GM18507 (cell line): ENCODE results near the gene AGAP1.

Source experiments
- DNase-seq: peaks from one replicate; pipeline ENCODE4 v3.0.0; 2011; ENCODE audit warnings: low read depth; ENCODE audit not compliant: insufficient read length; ENCODE audit errors: extremely low spot score
- FAIRE-seq: peaks from 2 replicates; lab custom pipeline; 2011; peaks lifted over from hg19 to GRCh38; lab: Jason Lieb, UNC

The AGAP1 gene

GRCh38 chr2:235996419-235996818, 502.6 kb downstream of the AGAP1 start:
- DNase-seq: no peak
- FAIRE-seq: no peak

DNA sequence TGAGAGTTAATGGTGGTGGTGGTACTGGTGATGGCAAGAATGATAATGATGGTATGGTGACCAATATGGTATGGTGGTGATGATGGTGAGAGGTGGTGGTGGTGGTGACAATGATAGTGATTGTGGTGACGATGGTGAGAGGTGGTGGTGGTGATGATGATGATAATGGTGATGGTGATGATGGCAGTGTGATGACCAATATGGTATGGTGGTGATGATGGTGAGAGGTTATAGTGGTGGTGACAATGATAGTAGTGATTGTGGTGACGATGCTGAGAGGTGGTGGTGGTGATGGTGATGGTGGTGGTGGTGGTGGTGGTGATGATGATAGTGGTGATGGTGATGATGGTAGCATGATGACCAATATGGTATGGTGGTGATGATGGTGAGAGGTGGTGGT, 505.2 kb downstream of the AGAP1 start:
- no peak for FAIRE-seq
- no peak for DNase-seq

- no peak for FAIRE-seq
- DNase-seq: no peak
These were observed 507.5 kb downstream of the AGAP1 start for GRCh38 chr2:236001166-236001828.

- DNase-seq (no peak), FAIRE-seq (no peak)
These were observed 508.0 kb downstream of the AGAP1 start for GRCh38 chr2:236001854-236002253.

- FAIRE-seq: no peak
- no peak for DNase-seq
These were observed 514.2 kb downstream of the AGAP1 start for GRCh38 chr2:236008006-236008405.

- FAIRE-seq: no peak
These were observed 515.0 kb downstream of the AGAP1 start for GRCh38 chr2:236008857-236009256.

DNA sequence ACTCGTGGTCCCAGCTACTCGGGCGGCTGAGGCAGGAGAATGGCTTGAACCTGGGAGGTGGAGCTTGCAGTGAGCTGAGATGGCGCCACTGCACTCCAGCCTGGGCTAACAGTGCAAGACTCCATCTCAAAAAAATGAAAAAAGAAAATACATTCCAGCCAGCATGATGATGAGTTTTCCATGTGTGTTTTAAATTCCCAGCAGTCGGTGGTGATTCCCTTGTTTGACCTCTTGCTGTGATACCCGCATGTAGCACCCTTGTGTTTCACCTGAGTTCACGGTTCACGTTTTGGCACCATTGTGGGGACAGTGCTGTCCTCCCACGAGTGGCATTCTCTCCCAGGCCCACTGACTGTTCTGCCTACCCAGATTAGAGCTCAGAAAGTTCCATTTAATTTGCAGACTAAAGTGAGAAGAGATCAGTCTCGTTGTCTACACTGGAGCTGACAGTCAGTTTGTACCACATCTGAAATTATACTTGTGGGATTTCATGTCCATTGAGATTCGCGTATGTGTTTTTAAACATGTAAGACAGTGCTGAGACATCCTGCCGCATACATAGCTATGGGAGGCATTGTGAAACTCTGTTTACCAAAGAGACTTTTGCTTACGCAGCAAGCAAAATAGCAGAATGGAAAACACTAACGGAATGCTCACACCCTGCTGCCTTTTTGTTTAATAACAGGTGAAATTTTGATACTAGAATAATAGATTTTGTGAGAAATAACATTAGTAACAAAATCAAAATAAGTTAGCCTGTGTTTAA, 517.3 kb downstream of the AGAP1 start:
- FAIRE-seq (no peak), DNase-seq (no peak)

More at GRCh38 chr2:236008857-236009256, 515.0 kb downstream of the AGAP1 start:
- no peak for DNase-seq

GRCh38 chr2:236012155-236012554, 518.3 kb downstream of the AGAP1 start:
- no peak for DNase-seq
- FAIRE-seq: no peak

- FAIRE-seq: no peak
- no peak for DNase-seq
These were observed 520.7 kb downstream of the AGAP1 start for GRCh38 chr2:236014408-236015131.

- DNase-seq (no peak), FAIRE-seq (no peak)
These were observed 521.3 kb downstream of the AGAP1 start for GRCh38 chr2:236015171-236015570.

DNA sequence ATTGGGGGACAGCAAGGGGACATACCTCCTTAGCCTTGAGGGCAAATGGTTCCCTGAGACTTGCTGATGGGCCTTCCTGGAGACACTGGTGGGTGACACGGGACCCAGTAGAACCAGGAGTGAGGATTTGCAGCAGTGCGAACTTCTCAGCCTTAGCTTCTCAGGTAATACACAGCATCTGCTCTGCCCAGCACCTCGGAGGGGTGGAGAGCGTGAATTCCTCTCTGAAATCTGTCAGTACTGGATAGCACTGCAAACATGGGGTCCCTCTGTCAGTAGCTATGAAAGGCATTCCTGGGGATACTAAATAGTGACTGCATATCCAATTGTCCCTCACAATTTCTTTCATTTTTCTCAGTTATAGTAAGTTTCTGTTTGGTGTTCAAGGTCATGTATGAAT, 522.7 kb downstream of the AGAP1 start:
- FAIRE-seq (no peak), DNase-seq (no peak)

DNA sequence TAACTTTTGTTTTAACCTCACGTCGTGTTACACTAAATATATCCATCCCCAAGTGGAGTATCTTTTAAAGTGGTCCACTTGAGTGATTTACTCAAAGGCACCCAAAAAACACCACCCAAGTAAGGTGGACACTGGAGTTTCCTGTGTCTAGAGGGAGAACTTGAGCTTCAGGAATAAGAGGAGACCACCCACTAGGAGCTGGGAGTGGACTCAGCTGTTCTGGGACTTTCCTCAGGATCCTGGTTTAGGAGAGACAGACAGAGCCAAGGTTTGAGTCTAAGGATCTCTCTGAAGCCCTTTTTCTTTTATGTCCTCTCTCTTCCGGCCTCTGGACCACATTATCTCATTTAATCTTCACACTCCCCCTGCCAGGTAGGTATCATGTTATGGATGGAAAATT, 523.6 kb downstream of the AGAP1 start:
- DNase-seq (no peak), FAIRE-seq (no peak)

GRCh38 chr2:236019434-236019833, 525.6 kb downstream of the AGAP1 start:
- FAIRE-seq (no peak), DNase-seq (no peak)

DNA sequence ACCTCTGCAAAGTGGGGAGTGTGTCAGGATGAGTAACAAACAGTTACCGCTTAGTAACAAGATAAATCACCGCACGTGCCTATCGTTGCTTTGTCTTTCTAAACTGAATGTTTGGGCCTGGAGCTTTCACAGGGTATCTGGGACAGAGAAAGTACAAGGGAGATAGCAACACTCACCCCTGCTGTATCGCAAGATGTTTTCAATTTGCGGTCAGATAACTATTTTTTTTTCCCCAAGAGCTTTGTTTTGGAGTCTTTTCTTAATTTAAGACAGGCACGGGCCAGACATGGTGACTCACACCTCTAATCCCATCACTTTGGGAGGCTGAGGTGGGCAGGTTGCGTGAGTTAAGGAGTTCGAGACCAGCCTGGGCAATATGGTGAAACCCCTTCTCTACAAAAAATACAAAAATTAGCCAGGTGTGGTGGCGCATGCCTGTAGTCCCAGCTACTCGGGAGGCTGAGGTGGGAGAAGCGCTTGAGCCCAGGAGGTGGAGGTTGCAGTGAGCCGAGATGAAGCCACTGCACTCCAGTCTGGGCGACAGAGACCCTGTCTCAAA, 527.7 kb downstream of the AGAP1 start:
- no peak for FAIRE-seq
- DNase-seq: no peak

DNA sequence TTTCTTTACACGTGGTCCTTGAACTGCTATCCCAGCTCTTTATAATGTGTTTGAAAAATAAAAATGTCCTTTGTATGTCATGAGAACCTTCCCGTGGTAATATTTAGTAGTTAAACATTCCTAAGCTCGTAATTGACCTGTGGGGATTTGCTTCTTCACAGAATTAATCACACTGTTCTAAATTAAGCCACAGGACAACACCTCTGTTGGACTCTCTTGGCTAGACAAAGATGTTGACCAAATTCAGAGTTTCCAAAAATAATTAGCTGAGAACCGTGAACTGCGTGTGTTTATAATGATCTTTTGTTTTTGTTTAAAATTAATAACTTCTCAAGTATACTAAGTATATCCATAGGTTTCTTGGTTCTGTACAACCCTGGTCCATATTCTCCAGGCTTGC, 528.3 kb downstream of the AGAP1 start:
- FAIRE-seq: no peak
- no peak for DNase-seq

GRCh38 chr2:236025892-236026291, 532.0 kb downstream of the AGAP1 start:
- DNase-seq (no peak), FAIRE-seq (no peak)

DNA sequence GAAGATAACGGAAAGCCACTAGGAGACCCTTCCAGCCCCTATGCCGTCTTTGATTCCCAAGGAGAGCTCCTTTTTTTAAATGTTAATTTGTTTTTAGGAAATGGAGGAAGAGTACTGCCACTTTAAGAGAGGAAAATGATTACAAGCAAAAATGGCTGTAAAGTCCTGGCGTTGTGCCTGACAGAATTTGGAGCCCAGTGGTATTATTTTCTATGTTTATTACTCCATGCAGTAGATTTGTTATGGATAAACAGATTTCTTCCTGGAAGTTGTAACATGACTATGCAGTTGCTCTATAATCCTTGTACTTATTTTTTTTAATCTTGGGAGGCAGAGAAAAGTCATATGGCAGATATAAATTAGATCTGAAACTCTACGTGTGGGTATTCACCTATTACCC, 533.0 kb downstream of the AGAP1 start:
- FAIRE-seq (no peak), DNase-seq (no peak)

- no peak for FAIRE-seq
- DNase-seq: no peak
These were observed 534.2 kb downstream of the AGAP1 start for GRCh38 chr2:236028066-236028465.

DNA sequence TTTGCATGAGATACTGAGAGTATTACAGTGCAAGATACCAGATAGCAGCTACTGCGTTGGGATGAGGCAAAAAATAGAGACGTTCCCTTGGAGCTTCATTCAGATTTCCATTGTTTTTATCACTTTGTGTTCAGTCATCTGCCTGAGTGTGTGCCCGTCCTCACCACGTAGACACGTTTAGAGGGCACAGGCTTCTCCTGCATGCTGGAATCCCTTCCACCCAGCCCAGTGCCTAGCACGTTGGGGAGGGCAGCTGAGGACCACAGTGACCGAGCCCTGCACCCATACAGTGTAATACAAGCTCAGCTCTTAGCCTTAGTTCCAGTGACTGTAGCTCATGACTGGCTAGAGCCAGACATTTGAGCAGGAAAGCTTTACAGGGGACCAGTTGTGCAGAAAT, 539.6 kb downstream of the AGAP1 start:
- DNase-seq: no peak
- FAIRE-seq: no peak

GRCh38 chr2:236034974-236035373, 541.1 kb downstream of the AGAP1 start:
- FAIRE-seq (no peak), DNase-seq (no peak)
